Measurements from ENCODE around the gene GIGYF1. TPM values are rescaled to one million over a fixed set of nuclear protein-coding genes. Genes with fewer than 3 reads are reported as not detected.
"Not testable (repeated sequence)": the region's sequence is repeated elsewhere in the genome, so short reads cannot be mapped to it uniquely, and the experiment has no call there.

Gene GIGYF1
- polyA plus RNA-seq, 1 donor (not counting 4 experiments of a cell fraction or from before 2014, with no cell fraction given), result 4.0 TPM

DNA sequence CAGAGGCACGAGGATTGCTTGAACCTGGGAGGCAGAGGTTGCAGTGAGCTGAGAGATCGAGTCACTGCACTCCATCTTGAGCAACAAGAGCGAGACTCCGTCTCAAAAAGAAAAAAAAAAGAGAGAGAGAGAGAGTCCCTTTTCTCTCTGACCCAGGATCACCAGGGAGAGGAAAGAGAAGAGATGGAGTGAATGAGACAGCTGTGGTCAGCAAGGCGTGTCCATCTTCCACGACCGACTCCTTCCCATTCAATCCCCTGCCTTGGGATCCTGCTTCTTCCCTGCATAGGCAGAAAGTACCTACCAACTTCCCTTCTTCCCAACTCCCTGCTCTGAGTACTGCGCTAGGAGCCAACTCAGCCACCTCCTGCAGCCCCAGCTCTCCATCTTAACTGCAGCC is 34.1 kb upstream of the GIGYF1 start:
- dilution Hi-C loops (cut with MboI; ENCODE audit: extremely low pct_ligation_motif_present, low sequenced_read_pairs), result no loop called here
- H3K4me3 ChIP-seq (ENCODE audit: control insufficient read depth in 2 of 3, extremely low read depth in 1 of 3, insufficient read depth in 2 of 3, low read depth in 1 of 3, low read length in 3 of 3), result no peak overlapping the region
- no peak for TF ChIP-seq EZH2 (IDR thresholded peaks at IDR 0.05; ENCODE audit: low read length)
- TF ChIP-seq CTCF (optimal IDR thresholded peaks at IDR 0.05 in 1 of 3, IDR thresholded peaks at IDR 0.05 in 1 of 3, conservative IDR thresholded peaks at IDR 0.05 in 1 of 3; ENCODE audit: extremely low read depth in 1 of 3, insufficient read depth in 2 of 3, low read length in 3 of 3), result no peak
- H3K9ac ChIP-seq (ENCODE audit: control insufficient read depth, extremely low read depth, insufficient read depth, low read length), result no peak overlapping the region
- no peak for FAIRE-seq
- no peak overlapping the region for H3K27ac ChIP-seq (ENCODE audit: control insufficient read depth, insufficient read depth, low read length)
- DNase-seq (ENCODE audit: low read depth, low spot score), result no peak
- no peaks in the 10 kb centered on the region for H3K27me3 ChIP-seq (ENCODE audit: control insufficient read depth, extremely low read depth, insufficient read depth, low read length)
- no peaks in the 10 kb centered on the region for H3K36me3 ChIP-seq (ENCODE audit: control insufficient read depth in 2 of 2, extremely low read depth in 1 of 2, insufficient read depth in 2 of 2, low read length in 2 of 2)
- H3K4me1 ChIP-seq (ENCODE audit: control insufficient read depth, extremely low read depth, insufficient read depth, low read length), result peaks cover 15% of the 10 kb centered on the region
- H3K9me3 ChIP-seq (ENCODE audit: control insufficient read depth, low read depth, low read length), result no peaks in the 10 kb centered on the region
- no peaks in the 10 kb centered on the region for H4K20me1 ChIP-seq (ENCODE audit: control insufficient read depth, extremely low read depth, insufficient read depth, low read length)
- no peaks in the 10 kb centered on the region for H3K79me2 ChIP-seq (ENCODE audit: control insufficient read depth, insufficient read depth, low read length)
- no peak overlapping the region for H3K4me2 ChIP-seq (ENCODE audit: control insufficient read depth, extremely low read depth, insufficient read depth, low read depth, low read length)
- no peaks in the 10 kb centered on the region for H3K9me1 ChIP-seq (ENCODE audit: control insufficient read depth, extremely low read depth, insufficient read depth, low read length)
- H2AFZ ChIP-seq (ENCODE audit: control insufficient read depth, low read length), result no peak overlapping the region

GRCh38 chr7:100726996-100727761 is 33.1 kb upstream of the GIGYF1 start:
- Histone ChIP-seq H3K4me1 (ENCODE audit: control insufficient read depth, extremely low read depth, insufficient read depth, low read length) (peaks cover 15% of the 10 kb centered on the region), H3K9me1 (ENCODE audit: control insufficient read depth, extremely low read depth, insufficient read depth, low read length) (no peaks in the 10 kb centered on the region), H3K27me3 (ENCODE audit: control insufficient read depth, extremely low read depth, insufficient read depth, low read length) (no peaks in the 10 kb centered on the region), H3K4me2 (ENCODE audit: control insufficient read depth, extremely low read depth, insufficient read depth, low read depth, low read length) (no peak overlapping the region), H3K27ac (ENCODE audit: control insufficient read depth, insufficient read depth, low read length) (no peak overlapping the region), H3K36me3 (ENCODE audit: control insufficient read depth in 2 of 2, extremely low read depth in 1 of 2, insufficient read depth in 2 of 2, low read length in 2 of 2) (no peaks in the 10 kb centered on the region), H3K79me2 (ENCODE audit: control insufficient read depth, insufficient read depth, low read length) (no peaks in the 10 kb centered on the region), H3K4me3 (ENCODE audit: control insufficient read depth in 2 of 3, extremely low read depth in 1 of 3, insufficient read depth in 2 of 3, low read depth in 1 of 3, low read length in 3 of 3) (no peak overlapping the region), H3K9me3 (ENCODE audit: control insufficient read depth, low read depth, low read length) (no peaks in the 10 kb centered on the region), H3K9ac (ENCODE audit: control insufficient read depth, extremely low read depth, insufficient read depth, low read length) (no peak overlapping the region), H4K20me1 (ENCODE audit: control insufficient read depth, extremely low read depth, insufficient read depth, low read length) (no peaks in the 10 kb centered on the region), H2AFZ (ENCODE audit: control insufficient read depth, low read length) (no peak overlapping the region)
- no peak for DNase-seq (ENCODE audit: low read depth, low spot score)
- dilution Hi-C loops (cut with MboI; ENCODE audit: extremely low pct_ligation_motif_present, low sequenced_read_pairs), result no loop called here
- FAIRE-seq, result no peak
- no peak for TF ChIP-seq CTCF (optimal IDR thresholded peaks at IDR 0.05 in 1 of 3, IDR thresholded peaks at IDR 0.05 in 1 of 3, conservative IDR thresholded peaks at IDR 0.05 in 1 of 3; ENCODE audit: extremely low read depth in 1 of 3, insufficient read depth in 2 of 3, low read length in 3 of 3)

DNA sequence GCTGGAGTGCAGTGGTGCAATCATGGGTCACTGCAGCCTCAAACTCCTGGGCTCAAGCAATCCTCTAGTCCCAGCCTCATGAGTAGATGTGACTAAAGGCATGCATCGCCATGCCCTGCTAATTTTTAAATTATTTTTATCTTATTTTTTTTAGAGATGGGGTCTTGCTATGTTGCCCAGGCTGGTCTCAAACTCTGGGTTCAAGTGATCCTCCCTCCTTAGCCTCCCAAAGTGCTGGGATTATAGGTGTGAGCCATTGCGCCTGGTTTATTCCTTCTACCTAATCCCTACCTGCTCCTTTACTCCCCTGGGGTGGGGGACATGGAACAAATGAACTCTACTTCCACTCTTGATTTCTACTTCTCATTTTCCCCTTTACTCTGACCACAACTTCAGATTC is 30.3 kb upstream of the GIGYF1 start:
- H3K27ac ChIP-seq (ENCODE audit: control insufficient read depth, insufficient read depth, low read length); dilution Hi-C loops (cut with MboI; ENCODE audit: extremely low pct_ligation_motif_present, low sequenced_read_pairs); H3K9ac ChIP-seq (ENCODE audit: control insufficient read depth, extremely low read depth, insufficient read depth, low read length); DNase-seq (ENCODE audit: low read depth, low spot score); H4K20me1 ChIP-seq (ENCODE audit: control insufficient read depth, extremely low read depth, insufficient read depth, low read length); H3K79me2 ChIP-seq (ENCODE audit: control insufficient read depth, insufficient read depth, low read length); H3K9me3 ChIP-seq (ENCODE audit: control insufficient read depth, low read depth, low read length); H3K9me1 ChIP-seq (ENCODE audit: control insufficient read depth, extremely low read depth, insufficient read depth, low read length); H3K4me3 ChIP-seq (ENCODE audit: control insufficient read depth in 2 of 3, extremely low read depth in 1 of 3, insufficient read depth in 2 of 3, low read depth in 1 of 3, low read length in 3 of 3); H3K36me3 ChIP-seq (ENCODE audit: control insufficient read depth in 2 of 2, extremely low read depth in 1 of 2, insufficient read depth in 2 of 2, low read length in 2 of 2); H2AFZ ChIP-seq (ENCODE audit: control insufficient read depth, low read length); H3K4me2 ChIP-seq (ENCODE audit: control insufficient read depth, extremely low read depth, insufficient read depth, low read depth, low read length); FAIRE-seq: not testable (repeated sequence)
- Histone ChIP-seq H3K4me1 (ENCODE audit: control insufficient read depth, extremely low read depth, insufficient read depth, low read length) (peaks cover 19% of the 10 kb centered on the region), H3K27me3 (ENCODE audit: control insufficient read depth, extremely low read depth, insufficient read depth, low read length) (peaks cover 17% of the 10 kb centered on the region)
